NCI-H2196 (cell line): ENCODE results near the gene REXO1.
"Not testable (repeated sequence)": the region's sequence is repeated elsewhere in the genome, so short reads cannot be mapped to it uniquely, and the experiment has no call there.

Source experiments
- DNase-seq: peaks from one replicate; lab custom pipeline; 2025; ENCODE audit not compliant: unreplicated experiment; lab: John Stamatoyannopoulos, UW

The REXO1 gene

GRCh38 chr19:1813192-1814182 is 34.8 kb downstream of the REXO1 start:
- DNase-seq = no peak

DNA sequence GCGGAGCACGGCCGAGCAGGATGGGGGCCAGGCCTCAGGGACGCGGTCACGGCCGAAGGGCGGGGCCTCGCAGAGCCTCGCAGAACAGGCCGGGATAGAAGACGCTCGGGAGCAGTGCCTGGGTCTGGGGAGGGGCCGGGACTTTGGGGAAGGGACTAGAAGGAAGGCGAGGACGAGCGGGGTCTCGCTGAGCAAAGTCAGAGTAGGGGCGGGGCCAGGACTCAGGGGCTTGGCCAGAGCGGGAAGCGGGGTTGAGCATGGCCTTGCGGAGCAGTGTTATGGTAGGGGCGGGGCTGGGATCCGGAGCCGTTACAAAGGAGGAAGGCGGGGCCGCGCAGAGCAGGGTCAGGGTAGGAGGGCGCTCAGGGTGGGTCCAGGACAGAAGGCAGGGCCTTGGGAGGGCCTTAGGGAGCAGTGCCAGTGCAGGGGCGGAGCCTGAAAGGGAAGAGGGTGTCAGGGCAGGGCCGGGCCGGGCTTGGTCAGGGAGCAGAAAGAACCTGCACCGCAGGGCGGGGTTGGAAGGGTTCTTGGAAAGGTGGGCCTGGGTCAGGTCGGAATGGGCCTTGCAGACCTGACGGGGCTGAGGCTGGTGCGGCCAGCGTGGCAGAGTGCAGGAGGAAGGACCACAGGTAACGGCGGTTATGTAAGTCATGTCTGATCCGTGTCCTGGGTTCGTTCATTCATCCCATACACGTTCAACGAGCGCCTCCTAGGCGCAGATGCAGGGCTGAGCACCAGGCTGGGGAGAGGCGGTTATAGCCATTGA is 35.7 kb downstream of the REXO1 start:
- DNase-seq = peak; percentile 96

DNA sequence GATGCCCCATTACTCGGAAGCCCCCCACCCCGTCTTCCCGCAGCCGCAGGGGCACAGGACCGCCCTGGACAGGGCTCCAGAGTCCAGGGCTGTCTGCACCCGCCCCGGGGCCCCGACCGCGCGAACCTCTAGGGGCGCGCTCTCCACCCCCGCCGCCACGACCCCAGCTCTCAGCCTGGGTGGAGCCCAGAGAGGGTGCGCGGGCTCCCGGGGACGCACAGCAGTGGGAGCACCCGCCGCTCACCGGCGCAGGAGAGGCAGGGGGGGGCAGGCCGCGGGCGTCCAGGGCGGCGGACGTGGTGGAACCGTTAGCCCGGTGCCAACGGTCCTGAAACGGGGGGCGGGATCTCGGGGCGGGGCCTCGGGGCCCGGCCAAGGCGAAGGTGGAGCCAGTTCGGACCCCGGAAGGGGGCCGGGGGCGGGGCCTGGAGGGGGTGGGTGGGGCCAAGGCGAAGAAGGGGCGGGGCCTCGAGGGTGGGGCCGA is 36.3 kb downstream of the REXO1 start, which contains the start of gene ATP8B3:
ATP8B3 (minus strand) TSS at position 335 of the 484 bp plus-strand sequence. CDS start 540 bp downstream, outside the sequence.
- no peak for DNase-seq

DNA sequence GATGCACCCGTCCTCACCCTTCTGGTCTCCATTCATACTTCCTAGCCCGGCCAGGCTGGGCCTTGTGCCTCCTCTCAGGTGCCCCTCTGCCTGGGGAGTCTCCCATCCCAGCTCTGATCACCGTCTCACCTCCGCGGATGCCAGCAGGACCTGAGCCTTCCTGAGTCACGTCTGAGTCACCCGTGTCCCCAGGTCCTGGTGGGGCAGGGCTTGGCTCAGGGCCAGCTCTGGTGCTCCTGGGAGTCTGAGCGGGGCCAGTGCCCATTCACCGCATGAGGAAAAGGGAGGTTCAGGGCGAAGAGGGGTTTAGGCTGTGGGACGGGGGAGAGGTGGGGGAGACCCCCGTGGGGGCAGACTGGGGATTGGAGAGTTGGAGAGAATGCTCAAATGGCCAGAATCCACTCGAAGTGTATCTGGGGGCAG is 36.8 kb downstream of the REXO1 start:
- DNase-seq = peak; percentile 15

- DNase-seq = no peak
Measured at GRCh38 chr19:1810439-1811160, 37.7 kb downstream of the REXO1 start.

- DNase-seq = no peak
Measured at GRCh38 chr19:1809678-1810077, 38.6 kb downstream of the REXO1 start.

DNA sequence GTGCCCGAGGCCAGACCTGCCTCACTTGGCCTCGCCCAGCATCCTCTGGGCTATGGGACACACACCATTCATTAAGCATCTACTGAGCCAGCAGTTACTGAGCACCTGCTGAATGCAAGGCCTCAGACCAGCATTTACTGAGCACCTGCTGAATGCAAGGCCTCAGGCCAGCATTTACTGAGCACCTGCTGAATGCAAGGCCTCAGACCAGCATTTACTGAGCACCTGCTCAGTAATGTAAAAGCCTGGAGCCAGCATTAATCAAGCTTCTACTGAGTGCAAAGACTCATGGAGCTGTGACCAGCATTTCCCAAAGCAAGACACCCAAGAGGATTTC is 39.9 kb downstream of the REXO1 start:
- DNase-seq = no peak

DNA sequence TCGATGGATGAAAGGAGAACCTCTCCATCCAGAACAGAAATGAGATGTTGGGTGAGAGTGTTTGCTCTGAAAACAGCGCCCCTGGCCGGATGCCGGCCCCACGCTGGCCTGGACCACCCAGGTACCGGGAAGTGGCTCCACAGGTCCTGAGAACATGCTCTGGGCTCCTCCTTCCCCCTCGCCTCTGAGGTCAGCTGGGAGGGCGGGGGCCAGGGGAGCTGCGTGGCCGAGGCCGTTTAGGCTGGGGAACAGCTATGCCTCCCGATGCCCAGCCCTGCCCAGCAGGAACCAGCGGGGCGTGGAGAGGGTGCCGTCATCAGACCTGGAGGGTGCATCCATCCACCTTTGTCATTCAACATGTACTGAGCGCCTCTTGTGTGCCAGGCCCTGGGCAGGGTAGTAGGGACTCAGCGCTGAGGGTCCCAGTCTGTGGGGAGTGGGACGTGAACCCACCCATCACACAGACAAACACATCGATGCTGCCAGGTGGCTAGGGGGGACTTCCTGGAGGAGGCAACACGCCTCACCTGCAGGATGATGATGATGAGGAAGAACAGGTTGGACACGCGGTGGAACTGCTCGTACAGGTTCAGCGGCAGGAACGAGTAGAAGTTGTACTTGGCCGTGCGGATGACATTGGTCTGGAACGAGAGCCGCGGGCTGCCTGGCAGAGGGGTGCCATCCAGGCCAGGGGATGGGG is 40.4 kb downstream of the REXO1 start:
- DNase-seq = no peak

DNA sequence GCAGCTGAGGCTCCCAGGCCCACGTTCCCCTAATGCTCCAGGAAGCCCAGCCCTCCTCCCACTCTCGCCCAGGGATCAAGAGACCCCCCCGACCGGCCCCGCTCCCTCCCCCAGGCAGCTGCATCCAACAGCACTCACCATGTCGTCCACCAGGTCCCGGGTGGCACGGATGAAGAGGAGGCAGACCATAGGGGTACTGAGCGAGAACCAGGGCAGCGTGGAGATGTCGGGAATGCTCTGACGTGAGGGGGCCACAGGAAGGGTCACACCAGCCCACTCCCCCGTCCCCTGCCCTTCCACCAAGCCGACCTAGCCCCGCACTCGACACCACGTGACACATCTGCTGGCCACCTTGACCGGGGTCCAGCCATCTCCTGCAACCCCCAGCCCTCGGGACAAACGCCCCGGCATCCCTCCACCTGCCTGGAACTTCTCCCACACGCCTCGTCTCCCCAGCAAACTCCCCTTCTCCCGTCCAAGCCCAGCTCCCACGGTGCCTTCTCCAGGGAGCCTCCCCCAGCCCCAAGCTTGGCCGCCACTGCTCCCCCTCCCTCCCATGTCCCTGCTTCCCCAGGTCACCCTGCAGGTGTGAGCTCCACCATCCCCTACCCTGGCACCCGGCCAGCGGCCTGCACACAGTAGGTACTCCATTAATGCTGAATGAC is 41.1 kb downstream of the REXO1 start:
- DNase-seq = no peak

- no peak for DNase-seq
Measured at GRCh38 chr19:1806184-1807029, 41.9 kb downstream of the REXO1 start.

DNA sequence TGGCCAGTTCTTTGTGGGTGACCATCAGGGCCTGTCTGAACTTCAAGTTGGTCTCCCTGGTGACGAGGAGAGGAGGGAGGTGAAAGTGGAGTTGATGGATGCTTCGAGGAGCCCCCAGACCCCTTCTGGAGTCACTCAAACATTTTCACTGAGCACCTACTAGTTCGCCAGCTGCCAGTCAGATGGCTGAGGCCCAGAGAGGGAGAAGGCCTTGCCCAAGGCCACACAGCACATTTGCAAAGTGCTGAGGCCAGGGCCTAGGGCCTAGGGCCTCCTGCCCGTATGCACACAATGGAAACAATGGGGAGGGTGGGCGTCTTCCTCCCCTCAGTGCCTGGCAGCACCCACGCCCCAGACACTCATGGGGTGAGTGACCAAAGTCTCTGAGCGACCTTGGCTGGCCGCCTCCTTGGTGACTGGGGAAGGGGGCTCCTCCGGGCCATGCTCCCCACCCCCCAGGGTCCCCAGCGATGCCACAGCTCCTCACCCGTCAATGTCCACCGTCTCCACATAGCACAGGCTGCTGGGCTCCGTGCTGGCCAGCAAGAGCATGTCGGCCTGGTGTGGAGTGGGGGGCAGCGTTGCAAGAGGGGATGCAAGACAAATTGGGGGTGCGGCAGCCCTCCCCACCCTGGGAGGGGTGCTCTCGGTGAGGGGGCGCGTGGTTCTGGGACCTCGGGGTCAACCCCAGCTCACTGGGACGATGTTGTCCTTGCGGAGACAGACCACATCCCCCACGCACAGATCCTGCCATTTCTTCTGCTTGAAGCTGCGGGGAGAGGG is 42.7 kb downstream of the REXO1 start:
- no peak for DNase-seq

- no peak for DNase-seq
Measured at GRCh38 chr19:1804858-1805257, 43.4 kb downstream of the REXO1 start.

DNA sequence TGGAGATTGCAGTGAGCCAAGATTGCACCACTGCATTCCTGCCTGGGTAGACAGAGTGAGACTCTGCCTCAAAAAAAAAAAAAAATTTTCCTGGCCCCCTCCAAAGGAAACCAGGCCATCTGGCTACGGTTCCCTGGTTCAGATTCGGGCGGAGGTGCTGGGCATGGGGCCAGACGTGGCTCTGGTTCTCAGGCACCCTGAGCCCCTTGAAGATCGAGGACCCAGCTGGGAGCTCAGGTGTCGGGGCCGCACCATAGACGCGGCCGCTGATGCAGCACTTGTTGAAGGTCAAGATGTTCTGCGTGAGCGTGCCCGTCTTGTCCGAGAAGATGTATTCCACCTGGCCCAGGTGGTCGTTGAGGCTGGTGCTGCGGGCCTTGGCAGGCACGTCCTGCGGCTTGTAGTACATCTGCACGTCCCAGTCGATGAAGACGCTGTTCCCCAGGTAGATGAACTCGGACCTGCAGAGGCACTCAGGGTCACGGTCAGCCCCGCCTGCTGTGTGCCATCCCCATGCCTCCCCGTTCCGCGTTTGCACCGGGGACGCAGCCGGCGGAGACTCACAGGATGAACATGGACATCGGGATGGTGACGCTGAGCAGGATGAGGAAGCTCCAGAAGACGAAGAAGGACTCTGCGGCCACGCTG is 48.5 kb downstream of the REXO1 start:
- DNase-seq = no peak

DNA sequence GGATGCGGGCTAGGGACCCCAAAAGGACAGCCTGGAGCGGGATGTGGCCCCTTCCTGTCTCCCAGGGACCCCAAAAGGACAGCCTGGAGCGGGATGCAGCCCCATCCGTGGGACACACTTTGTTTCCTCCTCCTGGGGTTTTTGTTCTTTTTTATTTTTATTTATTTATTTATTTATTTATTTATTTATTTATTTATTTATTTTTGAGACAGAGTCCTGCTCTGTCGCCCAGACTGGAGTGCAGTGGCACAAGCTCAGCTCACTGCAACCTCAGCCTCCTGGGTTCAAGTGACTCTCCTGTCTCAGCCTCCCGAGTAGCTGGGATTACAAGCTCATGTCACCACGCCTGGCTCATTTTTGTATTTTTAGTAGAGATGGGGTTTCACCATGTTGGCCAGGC is 51.0 kb downstream of the REXO1 start:
- not testable (repeated sequence) for DNase-seq

GRCh38 chr19:1796395-1797142 is 51.7 kb downstream of the REXO1 start:
- no peak for DNase-seq

GRCh38 chr19:1794424-1795172 is 53.7 kb downstream of the REXO1 start:
- DNase-seq = no peak
